Endometrial microvascular endothelial cells (primary cell): Measurements from ENCODE around the gene CTAGE9. TPM values are rescaled to one million over a fixed set of nuclear protein-coding genes. Genes with fewer than 3 reads are reported as not detected.
"Not testable (repeated sequence)": the region's sequence is repeated elsewhere in the genome, so short reads cannot be mapped to it uniquely, and the experiment has no call there.

ENCODE experiments used
- in situ Hi-C: cut with HindIII; loops from 2 replicates; pipeline ENCODE4 v1.10.0; 2017; ENCODE audit warnings: low sequenced_read_pairs, low pct_unique_long_range_greater_than_20kb; ENCODE audit errors: inconsistent ontology term
- total RNA-seq: library from RNA; depleted of rRNA; stranded (reverse); fragments of >200 nt; gene quantifications from one replicate; pipeline ENCODE4 v1.2.3, GENCODE V29; 2015; ENCODE audit errors: inconsistent ontology term

The CTAGE9 gene
- total RNA-seq, 1 donor from 2014 or later: not detected

DNA sequence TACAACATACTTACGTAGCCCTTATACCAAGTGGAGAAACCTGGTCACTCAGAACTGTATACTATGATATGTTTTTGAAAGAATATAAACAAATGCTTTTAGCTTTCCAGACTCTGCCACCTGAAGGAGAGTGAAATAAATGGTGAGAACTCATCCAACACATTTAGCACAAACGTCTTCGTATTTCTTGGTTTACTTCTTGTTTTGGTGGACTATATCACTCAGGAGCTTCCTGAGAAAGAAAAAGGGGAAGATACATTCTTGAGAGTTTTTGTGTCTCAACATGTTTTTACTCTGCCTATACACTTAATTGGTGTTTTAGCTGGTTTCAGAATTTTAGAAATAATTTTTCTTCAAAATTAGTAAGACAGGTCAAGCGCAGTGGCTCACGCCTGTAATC, 19.4 kb upstream of the CTAGE9 start:
- in situ Hi-C loops: no loop called here

- in situ Hi-C loops: no loop called here
These were observed 18.7 kb upstream of the CTAGE9 start for GRCh38 chr6:131729550-131729949.

GRCh38 chr6:131728296-131728939, 17.6 kb upstream of the CTAGE9 start:
- in situ Hi-C loops: no loop called here

DNA sequence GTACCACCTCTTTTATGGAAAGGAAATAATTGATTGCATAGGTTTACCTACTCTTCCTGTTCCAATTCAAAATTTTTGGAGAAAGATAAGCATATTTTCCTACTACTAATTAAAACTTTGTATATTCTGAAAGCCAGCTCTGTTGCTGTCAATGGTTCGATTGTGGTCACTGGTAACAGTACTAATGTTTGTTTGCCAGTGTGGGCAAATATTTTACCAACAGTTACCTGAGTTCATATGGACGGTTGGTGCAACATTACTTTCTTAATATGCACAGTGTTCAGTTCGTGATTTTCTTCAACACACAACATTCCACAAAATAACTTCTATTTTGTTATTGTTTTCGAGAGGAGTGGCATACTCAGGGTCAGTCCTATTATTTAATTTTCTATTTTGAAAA, 17.1 kb upstream of the CTAGE9 start:
- in situ Hi-C loops: no loop called here

GRCh38 chr6:131727467-131727866, 16.6 kb upstream of the CTAGE9 start:
- in situ Hi-C loops: no loop called here

DNA sequence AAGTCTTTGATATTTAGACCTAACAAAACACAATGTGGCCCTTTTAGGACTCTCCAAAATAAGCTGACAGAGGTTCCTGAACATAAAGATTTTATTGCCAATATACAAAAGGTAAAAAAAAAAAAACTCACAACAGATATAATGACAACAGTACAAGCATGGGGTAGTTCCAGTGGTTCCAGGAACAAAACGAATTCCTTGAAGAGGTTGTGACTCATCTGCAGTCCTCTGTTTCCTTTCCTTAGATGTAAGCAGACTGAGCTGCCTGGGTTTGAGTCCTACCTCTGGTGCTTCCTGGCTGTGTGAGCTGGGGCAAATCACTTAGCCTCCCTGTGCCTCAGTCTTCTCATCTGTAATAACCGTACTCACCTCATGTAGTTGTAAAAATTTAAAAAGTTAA, 13.3 kb upstream of the CTAGE9 start:
- in situ Hi-C loops: no loop called here

DNA sequence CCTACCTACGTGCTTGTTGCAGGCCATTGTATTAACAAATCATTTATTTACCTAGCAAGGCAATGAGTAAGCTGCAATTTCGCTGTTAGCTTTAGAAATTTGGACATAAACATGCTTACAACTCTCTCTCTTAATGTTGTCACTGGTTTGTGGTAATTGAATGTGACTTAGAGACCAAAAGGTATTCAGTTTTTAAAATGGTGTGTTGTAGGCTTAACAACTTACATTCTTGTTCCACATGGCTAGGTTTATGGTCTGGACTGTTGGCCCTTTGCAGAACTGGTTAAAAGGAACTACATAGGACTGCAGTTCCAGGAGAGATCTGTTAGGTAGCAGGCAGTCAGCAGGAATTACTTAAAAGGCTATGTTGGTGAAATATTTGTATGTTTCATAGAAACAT, 10.3 kb upstream of the CTAGE9 start:
- in situ Hi-C loops: no loop called here

- in situ Hi-C loops: no loop called here
These were observed 7.2 kb upstream of the CTAGE9 start for GRCh38 chr6:131717836-131718542.

- in situ Hi-C loops: not testable (repeated sequence)
These were observed 4.8 kb upstream of the CTAGE9 start for GRCh38 chr6:131715567-131715966.

DNA sequence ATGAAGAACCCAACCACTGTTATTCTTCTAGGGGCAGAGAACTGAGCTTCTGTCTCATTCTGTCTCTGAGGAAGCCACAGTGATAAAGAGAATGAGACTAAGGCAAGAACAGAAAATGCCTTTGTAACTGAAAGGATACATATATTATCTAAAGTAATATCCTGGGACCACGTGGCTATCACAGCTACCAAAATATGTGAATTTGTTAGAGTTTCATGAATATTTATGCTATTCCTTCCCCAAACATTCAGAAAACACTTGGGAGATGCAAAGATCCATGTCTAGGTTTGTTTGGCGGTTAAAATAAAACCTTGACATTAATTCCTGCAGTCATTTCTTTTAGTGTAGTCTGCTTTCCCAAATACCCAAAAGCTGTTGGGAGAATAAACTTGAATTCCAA, 6.9 kb downstream of the CTAGE9 start:
- in situ Hi-C loops: not testable (repeated sequence)

- in situ Hi-C loops: not testable (repeated sequence)
These were observed 10.0 kb downstream of the CTAGE9 start for GRCh38 chr6:131700851-131701250.

DNA sequence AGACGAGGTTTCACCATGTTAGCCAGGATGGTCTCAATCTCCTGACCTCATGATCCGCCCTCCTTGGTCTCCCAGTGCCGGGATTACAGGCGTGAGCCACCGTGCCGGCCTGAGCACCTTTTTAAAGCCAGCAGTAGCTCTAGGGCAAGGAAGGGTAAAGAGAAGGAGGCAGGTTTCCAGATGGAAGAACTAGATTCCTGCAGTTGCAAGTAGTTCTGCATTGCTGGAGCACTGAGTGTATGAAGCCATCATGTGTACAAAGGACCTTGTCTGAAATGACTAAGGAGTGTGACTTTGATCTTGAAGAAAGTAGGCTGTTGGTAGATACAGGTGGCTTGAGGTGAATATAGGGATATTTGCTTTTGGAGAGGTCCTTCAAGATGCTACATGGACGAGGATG, 13.9 kb downstream of the CTAGE9 start:
- in situ Hi-C loops: no loop called here

DNA sequence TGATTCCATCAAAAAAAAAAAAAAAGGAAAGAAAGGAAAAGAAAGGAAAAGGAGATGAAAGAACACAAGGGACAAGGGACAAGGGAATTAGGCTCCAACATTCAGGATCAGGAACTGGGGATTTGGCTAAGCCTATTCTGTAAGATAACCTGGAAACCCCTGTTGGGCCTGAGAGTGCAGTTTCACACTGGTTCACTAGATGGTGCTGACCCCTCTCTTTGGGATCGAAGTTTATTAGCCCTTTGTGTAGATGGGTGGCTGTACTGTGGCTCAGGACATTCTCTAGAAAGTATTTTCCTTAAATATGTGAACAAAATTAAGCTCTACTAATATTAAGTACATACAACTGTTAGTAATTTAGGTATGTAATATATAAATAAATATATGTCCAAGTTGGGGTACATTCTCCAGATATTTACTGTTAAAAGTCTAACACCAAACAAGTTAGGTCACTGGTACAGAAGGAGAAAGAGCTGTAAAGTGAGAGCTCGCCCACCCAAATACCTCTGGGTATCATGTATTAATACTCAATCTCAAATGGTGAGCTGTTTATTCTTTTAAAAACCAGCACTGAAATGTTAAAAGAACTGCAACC, 15.9 kb downstream of the CTAGE9 start:
- in situ Hi-C loops: no loop called here

GRCh38 chr6:131693384-131693783, 17.4 kb downstream of the CTAGE9 start:
- in situ Hi-C loops: no loop called here

GRCh38 chr6:131692589-131692988, 18.2 kb downstream of the CTAGE9 start:
- in situ Hi-C loops: no loop called here

GRCh38 chr6:131692031-131692430, 18.8 kb downstream of the CTAGE9 start:
- in situ Hi-C loops: no loop called here

GRCh38 chr6:131688286-131688685, 22.5 kb downstream of the CTAGE9 start:
- in situ Hi-C loops: no loop called here

DNA sequence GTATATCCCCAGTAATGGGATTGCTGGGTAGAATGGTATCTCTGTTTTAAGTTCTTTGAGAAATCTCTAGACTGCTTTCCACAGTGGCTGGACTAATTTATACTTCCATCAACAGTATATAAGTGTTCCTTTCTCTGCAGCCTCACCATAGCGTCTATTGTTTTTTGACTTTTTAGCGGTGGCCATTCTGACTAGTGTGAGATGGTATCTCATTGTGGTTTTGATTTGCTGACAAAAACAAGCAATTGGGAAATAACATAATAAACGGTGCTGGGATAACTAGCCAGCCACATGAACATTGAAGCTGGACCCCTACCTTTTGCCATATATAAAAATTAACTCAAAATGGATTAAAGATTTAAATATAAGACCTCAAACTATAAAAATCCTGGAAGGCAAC, 23.8 kb downstream of the CTAGE9 start:
- in situ Hi-C loops: no loop called here

DNA sequence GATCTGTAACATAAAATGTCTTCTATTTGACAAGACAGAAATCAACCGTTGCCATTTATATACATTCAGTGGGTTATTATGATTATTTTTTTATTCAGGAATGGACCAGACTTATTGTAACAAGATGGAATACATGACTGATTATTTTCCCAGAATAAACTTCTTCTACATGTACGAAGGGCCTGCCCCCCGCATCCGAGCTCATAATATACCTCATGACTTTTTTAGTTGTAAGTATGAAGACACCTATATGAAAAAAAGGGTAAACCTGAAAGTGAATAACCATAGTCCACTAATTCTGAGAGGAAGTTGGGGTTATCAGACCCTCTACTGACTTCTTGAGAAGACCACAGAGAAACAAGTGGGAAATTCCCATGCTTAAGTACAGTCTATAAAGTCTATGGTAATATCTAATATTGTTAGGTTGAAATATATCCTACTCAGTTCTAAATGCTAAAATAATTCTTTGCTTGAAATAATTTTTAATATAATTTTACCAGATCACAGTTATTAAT, 25.5 kb downstream of the CTAGE9 start:
- in situ Hi-C loops: no loop called here

DNA sequence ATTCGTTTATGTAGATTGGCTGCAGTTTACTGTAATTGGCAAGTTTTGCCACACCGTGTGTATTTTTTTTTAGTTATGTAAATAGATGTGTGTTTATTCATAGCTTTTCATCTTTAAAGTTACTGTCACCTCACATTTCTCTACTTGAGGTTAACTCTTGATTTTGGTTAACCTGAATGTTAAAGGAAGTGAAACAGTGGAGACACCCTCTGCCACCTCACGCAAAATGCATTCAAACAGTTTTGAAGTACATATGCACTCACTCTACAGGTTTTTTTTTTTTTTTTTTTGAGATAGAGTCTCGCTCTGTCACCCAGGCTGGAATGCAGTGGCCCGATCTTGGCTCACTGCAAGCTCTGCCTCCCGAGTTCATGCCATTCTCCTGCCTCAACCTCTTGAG, 27.3 kb downstream of the CTAGE9 start:
- in situ Hi-C loops: no loop called here
